ENCODE data around the gene SERPINH1.

SERPINH1 gene

DNA sequence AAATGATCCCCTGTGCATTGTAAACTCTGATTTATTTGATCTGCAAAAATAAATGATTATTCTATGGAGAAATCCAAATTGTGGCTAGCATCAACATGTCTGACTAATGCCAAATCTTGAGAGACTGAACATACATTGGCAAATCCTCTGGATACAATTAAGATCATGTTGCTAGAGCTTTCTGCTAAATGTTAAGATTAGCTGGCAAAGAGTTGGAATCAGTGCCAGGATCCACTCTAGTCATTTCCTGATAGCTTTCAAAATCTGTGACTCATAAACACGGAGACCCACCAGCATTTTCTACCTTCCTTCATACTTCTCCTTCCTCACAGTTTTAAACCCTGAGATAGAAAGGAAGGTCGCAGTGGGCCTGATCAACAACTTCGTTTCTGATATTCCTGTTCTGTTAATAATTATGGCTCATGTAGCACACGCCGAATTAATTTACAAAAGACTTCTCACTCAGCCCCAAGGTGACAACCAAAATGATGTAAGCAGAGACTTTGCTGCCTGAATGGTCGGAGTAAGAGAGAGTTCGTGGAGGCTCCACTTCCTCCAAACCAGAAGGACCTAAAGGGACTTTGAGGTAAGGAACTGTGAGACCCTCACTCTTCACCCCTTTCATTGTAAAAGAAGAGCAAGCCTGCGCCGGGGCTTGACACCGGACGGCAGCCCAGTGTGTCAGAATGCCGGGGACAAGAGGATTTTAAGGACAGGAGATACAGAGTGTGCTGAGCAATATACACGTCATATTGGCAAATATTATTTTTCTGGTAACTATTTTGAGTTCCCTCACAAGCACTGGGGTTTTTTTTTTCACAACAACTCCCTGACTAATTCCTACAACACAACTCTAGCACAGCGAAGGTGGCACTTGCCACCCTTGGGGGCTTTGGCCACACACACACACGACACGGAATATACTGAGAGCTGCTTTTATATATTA lies 42.0 kb downstream of the SERPINH1 start:
- H3K27ac ChIP-seq = no peak overlapping the region
- no peak overlapping the region for H3K4me3 ChIP-seq (ENCODE audit: low read depth in 1 of 2, low read length in 1 of 2)
- H3K27me3 ChIP-seq = peaks cover 27% of the 10 kb centered on the region

DNA sequence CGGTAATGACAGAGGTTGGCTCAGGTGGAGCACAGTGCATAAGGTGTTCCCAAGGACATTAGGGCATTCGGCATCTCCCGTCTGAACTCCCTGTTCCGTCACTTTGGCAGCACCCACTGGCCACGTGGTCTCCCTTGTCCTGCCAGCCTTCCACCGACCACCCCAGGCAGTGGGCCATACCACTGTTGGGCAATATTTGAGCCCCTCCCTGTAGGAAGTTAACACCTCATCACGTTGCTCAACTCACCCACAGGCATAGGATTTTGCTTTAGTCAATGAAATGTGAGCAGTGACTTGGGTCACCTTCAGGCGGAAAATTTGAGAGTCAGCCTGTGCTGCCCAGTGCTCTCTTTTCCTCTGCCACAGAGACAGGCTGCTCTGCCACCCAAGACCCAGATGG lies 44.0 kb downstream of the SERPINH1 start:
- TF ChIP-seq, protein P1, sequence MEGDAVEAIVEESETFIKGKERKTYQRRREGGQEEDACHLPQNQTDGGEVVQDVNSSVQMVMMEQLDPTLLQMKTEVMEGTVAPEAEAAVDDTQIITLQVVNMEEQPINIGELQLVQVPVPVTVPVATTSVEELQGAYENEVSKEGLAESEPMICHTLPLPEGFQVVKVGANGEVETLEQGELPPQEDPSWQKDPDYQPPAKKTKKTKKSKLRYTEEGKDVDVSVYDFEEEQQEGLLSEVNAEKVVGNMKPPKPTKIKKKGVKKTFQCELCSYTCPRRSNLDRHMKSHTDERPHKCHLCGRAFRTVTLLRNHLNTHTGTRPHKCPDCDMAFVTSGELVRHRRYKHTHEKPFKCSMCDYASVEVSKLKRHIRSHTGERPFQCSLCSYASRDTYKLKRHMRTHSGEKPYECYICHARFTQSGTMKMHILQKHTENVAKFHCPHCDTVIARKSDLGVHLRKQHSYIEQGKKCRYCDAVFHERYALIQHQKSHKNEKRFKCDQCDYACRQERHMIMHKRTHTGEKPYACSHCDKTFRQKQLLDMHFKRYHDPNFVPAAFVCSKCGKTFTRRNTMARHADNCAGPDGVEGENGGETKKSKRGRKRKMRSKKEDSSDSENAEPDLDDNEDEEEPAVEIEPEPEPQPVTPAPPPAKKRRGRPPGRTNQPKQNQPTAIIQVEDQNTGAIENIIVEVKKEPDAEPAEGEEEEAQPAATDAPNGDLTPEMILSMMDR (IDR thresholded peaks at IDR 0.05) = no peak
- H3K9me3 ChIP-seq = no peaks in the 10 kb centered on the region
- H3K27me3 ChIP-seq = peaks cover 27% of the 10 kb centered on the region
- H3K36me3 ChIP-seq = no peaks in the 10 kb centered on the region
- H3K4me1 ChIP-seq (ENCODE audit: control insufficient read depth in 1 of 2, insufficient read depth in 1 of 2, low read depth in 1 of 2, low read length in 1 of 2) = no peaks in the 10 kb centered on the region
- H3K27ac ChIP-seq = no peak overlapping the region
- H3K4me3 ChIP-seq (ENCODE audit: low read depth in 1 of 2, low read length in 1 of 2) = no peak overlapping the region

More for the DNA sequence above, 42.0 kb downstream of the SERPINH1 start:
- H3K36me3 ChIP-seq = no peaks in the 10 kb centered on the region
- TF ChIP-seq, protein P1 (IDR thresholded peaks at IDR 0.05) = no peak
- H3K4me1 ChIP-seq (ENCODE audit: control insufficient read depth in 1 of 2, insufficient read depth in 1 of 2, low read depth in 1 of 2, low read length in 1 of 2) = no peaks in the 10 kb centered on the region
- H3K9me3 ChIP-seq = no peaks in the 10 kb centered on the region

DNA sequence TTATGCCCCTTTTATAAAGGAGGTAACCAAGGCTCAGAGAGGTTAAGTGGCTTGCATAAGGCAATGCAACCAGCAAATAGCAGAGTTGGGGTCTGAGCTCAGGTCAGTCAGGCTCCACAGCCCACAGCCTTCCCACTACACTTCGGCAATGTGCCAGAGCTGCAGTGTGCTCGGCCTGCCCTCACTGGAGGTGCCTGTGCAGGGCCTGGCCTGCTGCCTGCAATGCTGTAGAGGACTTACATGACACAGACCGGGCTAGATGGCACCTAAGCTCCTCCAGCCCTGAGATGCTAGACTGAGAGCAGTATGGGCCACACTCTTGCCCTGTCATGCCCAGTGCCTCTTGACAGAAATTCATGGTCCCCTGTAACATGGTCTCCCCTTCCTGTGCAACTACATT lies 49.8 kb downstream of the SERPINH1 start:
- no peaks in the 10 kb centered on the region for H3K36me3 ChIP-seq
- H3K4me1 ChIP-seq (ENCODE audit: control insufficient read depth in 1 of 2, insufficient read depth in 1 of 2, low read depth in 1 of 2, low read length in 1 of 2) = no peaks in the 10 kb centered on the region
- peaks cover 7% of the 10 kb centered on the region for H3K27me3 ChIP-seq
- no peak overlapping the region for H3K27ac ChIP-seq
- no peak overlapping the region for H3K4me3 ChIP-seq (ENCODE audit: low read depth in 1 of 2, low read length in 1 of 2)
- no peaks in the 10 kb centered on the region for H3K9me3 ChIP-seq
- TF ChIP-seq, protein P1 (IDR thresholded peaks at IDR 0.05) = no peak

DNA sequence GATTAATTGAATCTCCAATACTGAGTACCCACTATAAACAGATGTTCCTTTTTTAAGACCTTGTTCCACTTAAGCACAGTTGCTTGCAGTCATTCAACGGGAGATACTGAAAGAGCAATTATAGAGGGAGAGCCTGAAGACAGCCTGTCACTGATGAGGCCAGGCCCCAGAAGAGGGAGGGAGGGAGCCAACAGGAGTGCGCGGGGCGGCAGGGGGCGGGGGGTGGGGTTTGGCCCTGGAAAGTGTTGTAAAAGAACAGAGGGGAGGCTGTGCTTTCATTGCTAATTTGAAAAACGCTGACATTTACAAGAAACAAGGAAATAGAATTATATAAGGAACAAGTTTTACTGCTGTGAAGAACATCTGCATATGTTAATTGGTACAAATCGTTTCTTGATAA lies 53.7 kb downstream of the SERPINH1 start:
- Histone ChIP-seq H3K4me3 (ENCODE audit: low read depth in 1 of 2, low read length in 1 of 2) (no peak overlapping the region), H3K36me3 (no peaks in the 10 kb centered on the region), H3K27ac (no peak overlapping the region), H3K9me3 (no peaks in the 10 kb centered on the region), H3K4me1 (ENCODE audit: control insufficient read depth in 1 of 2, insufficient read depth in 1 of 2, low read depth in 1 of 2, low read length in 1 of 2) (no peaks in the 10 kb centered on the region), H3K27me3 (no peaks in the 10 kb centered on the region)
- TF ChIP-seq, protein P1 (IDR thresholded peaks at IDR 0.05) = no peak

DNA sequence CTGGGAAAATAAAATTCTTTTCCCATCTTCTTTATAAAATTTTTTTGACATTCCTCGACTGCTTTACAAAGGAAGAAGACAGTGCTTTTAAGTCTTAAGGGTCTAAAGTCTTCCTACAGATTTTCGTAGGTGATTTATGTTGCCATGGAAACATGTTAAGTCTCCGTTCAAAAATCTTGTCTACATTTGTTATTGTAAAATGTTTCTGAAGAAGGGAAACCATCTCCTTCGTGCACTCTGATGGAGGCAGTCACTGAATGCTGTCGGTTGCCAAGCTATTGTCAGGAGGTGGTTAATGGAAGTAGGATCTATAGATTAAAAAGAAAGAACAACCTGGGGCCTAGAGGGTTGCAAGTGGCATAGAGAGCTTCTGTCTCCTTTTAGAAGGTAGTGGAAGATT lies 54.2 kb downstream of the SERPINH1 start:
- TF ChIP-seq, protein P1 (IDR thresholded peaks at IDR 0.05) = no peak
- Histone ChIP-seq H3K4me3 (ENCODE audit: low read depth in 1 of 2, low read length in 1 of 2) (no peak overlapping the region), H3K36me3 (no peaks in the 10 kb centered on the region), H3K9me3 (no peaks in the 10 kb centered on the region), H3K4me1 (ENCODE audit: control insufficient read depth in 1 of 2, insufficient read depth in 1 of 2, low read depth in 1 of 2, low read length in 1 of 2) (no peaks in the 10 kb centered on the region), H3K27me3 (no peaks in the 10 kb centered on the region), H3K27ac (no peak overlapping the region)
